ENCODE measurements around the gene RBBP4.

Gene RBBP4

DNA sequence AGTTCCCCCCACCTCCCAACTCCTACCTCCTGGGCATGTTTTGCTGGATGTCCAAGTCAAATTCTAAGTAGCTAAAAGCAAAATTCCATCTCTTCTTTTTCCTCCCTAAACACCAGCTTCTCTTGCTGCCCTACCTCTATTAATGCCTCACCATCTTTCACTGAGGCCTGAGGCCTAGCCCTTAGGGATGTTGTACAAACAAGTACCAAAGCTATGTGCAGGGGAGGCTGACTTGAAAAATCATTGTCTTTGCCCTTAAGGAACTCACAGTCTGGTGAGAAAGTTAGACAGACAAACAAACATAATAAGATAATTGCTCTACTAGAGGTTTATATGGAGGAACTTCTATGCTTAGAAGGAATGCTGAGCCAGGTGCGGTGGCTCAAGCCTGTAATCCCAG lies 76.9 kb downstream of the RBBP4 start:
- DNase-seq = no peak

DNA sequence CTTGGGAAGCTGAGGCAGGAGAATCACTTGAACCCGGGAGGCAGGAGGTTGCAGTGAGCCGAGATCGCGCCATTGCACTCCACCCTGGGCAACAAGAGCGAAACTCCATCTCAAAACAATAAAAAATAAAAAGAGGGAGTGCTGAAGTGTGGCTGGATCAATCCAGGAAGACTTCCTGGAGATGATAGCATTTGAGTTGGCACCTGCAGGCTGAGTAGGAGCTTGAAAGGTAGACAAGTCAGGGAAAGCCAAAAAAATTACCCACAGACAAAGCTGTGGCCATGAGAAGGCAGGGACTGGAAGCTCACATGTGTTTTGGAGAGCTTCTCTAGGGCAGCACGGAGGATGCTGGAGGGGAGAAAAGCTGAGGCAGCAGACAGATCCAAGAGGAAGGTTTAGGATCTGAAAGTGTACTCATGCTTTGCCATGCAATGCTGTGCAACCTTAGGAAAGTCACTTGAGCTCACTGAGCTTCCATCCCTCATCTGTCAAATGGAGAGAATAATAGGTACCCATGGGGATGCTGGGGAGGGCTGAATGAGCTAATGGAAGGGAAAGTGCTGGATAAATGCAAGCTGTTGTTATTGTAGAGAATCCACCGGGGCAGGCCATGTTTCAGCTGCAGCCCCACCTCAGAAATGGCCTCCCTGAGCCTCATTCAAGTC lies 77.5 kb downstream of the RBBP4 start:
- no peak for DNase-seq

DNA sequence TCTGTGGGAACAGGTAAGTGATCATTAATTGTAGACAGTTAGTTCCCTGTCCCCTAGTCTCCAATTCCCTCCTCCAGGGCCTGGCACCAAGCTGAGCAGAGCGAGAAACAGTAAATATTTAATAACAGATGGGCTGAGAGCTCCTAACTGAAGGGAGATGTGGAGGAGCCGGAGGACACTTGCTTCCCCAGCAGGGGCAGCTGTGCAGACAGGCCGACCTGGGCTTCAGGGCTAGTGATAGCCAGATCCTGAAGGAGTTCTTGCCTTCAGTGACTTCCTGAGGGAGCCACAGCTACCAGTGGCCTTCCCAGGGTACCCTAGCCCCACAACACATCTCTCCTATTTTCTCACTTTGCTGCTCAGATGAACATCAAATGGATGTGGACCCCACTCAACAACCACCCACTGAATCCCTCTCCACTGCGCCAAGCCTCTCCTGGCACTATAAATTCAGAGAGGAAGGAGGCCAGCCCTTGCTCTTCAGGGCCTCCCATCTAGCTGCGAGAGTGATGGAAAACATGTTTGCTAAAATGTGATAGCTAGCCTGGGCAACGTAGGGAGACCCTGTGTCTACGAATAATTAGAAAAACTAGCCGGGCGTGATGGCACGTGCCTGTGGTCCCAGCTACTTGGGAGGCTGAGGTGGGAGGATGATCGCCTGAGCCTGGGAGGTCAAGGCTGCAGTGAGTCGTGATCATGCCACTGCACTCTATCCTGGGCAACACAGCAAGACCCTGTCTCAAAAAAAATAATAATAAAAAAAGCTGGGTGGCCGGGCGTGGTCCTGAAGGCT lies 78.4 kb downstream of the RBBP4 start:
- no peak for DNase-seq

DNA sequence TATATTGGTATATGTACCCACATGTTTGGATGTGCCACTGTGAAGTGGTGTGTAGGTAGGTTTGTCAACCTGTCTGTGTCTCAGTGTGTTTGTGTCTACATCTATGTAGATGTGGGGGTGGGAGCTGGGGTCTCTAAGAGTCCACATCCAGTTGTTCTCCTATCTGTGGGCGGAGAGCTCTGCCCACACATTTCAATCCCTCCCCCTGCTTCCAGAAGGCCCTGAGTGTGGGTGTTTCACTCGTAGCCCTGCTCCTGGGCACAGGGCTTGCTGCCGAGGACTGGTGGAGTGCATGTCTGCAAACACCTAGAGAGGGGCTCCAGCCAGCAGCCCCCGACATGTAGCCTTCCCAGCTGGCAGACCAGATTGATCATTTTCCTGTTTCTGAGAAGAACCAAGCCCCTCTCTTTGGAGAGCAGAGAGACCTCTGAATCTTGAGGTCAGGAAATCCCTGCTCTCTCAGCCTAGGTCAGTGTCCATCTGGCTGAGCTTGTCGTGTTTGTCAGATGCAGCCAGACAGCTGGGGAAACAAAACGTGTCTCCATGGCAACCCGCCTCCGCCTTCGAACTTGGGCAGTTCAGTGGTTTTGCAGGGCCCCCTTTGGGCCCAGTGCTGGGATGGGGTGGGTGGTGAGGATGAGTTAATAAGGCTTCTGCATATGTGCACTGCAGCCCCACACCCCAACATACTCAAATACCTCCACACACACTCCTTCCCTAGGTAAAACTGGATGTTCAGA lies 82.7 kb downstream of the RBBP4 start:
- no peak for DNase-seq

Measured in T1000 (cell line).